K562 (cell line): ENCODE results near the gene PCOLCE2. TPM values are rescaled to one million over a fixed set of nuclear protein-coding genes. Genes with fewer than 3 reads are reported as not detected.

ENCODE experiments used
- BRCA1 ChIP-seq, 2 experiments: fragments of 450-650 bp in 1 of 2; sonication (generic) in 1 of 2; formaldehyde crosslinking in 1 of 2; IDR thresholded peaks; 2 replicates each; pipeline versions ENCODE4 v1.5.0 to v1.6.1; 2017 to 2020; ENCODE audit warnings: mild to moderate bottlenecking in 1 of 2, missing genetic modification reagents in 1 of 2
- CEBPB ChIP-seq: fragments of 450-650 bp; IDR thresholded peaks from 2 replicates; pipeline ENCODE4 v1.6.1; 2016; ENCODE audit warnings: missing genetic modification characterization, missing compliant biosample characterization
- CGGBP1 ChIP-seq: fragments of 250-450 bp; sonication (Bioruptor Pico); IDR thresholded peaks from 2 replicates; pipeline ENCODE4 v1.9.0; 2021; ENCODE audit warnings: mild to moderate bottlenecking
- DIDO1 ChIP-seq: fragments of 450-650 bp; IDR thresholded peaks from 2 replicates; pipeline ENCODE4 v1.6.1; 2016; ENCODE audit warnings: low read depth, missing biosample characterization, missing genetic modification characterization
- GTF2E2 ChIP-seq: fragments of 200-800 bp; sonication (Bioruptor generic); IDR thresholded peaks from 2 replicates; pipeline ENCODE4 v1.6.1; 2016; ENCODE audit warnings: missing genetic modification characterization, missing compliant biosample characterization
- MTA3 ChIP-seq: fragments of 450-650 bp; formaldehyde crosslinking; IDR thresholded peaks from 2 replicates; pipeline ENCODE4 v1.6.1; 2017; ENCODE audit warnings: mild to moderate bottlenecking, borderline replicate concordance
- NR1H2 ChIP-seq: sonication (generic); formaldehyde crosslinking; IDR thresholded peaks from 2 replicates; pipeline ENCODE4 v1.4.0; 2020; ENCODE audit warnings: mild to moderate bottlenecking, missing genetic modification reagents
- POLR2G ChIP-seq: fragments of 200-400 bp; formaldehyde crosslinking; IDR thresholded peaks from 2 replicates; pipeline ENCODE4 v1.6.1; 2017; ENCODE audit warnings: low read depth, mild to moderate bottlenecking, antibody characterized with exemption, low read length, moderate library complexity
- POLR3G ChIP-seq: IDR thresholded peaks from 2 replicates; pipeline ENCODE4 v1.6.1; 2011; ENCODE audit not compliant: insufficient read length, insufficient replicate concordance; ENCODE audit errors: extremely low read depth
- PRDM10 ChIP-seq: fragments of 450-650 bp; IDR thresholded peaks from 2 replicates; pipeline ENCODE4 v1.6.1; 2018; ENCODE audit not compliant: partially characterized antibody
- SIRT6 ChIP-seq: IDR thresholded peaks from one replicate; pipeline ENCODE4 v1.6.1; 2012; ENCODE audit warnings: low read depth, mild to moderate bottlenecking, control low read depth, inconsistent platforms, low read length, moderate library complexity
- STAT5A ChIP-seq: IDR thresholded peaks from 2 replicates; pipeline ENCODE4 v1.6.1; 2012; ENCODE audit warnings: low read length, inconsistent platforms, borderline replicate concordance
- TAL1 ChIP-seq: fragments of 450-650 bp; IDR thresholded peaks from 2 replicates; pipeline ENCODE4 v1.6.1; 2016; ENCODE audit warnings: mild to moderate bottlenecking
- U2AF2 ChIP-seq: fragments of 200-400 bp; formaldehyde crosslinking; optimal IDR thresholded peaks from 2 replicates; pipeline ENCODE3; 2017; ENCODE audit warnings: low read depth, mild to moderate bottlenecking, low read length
- ZBTB26 ChIP-seq: fragments of 450-650 bp; formaldehyde crosslinking; IDR thresholded peaks from 2 replicates; pipeline ENCODE4 v1.4.0; 2022; ENCODE audit warnings: missing genetic modification characterization
- ZFPM2 ChIP-seq: fragments of 250-450 bp; sonication (Bioruptor Pico); IDR thresholded peaks from 2 replicates; pipeline ENCODE4 v1.5.1; 2022; ENCODE audit warnings: mild to moderate bottlenecking
- ZNF224 ChIP-seq: sonication (generic); formaldehyde crosslinking; IDR thresholded peaks from 2 replicates; pipeline ENCODE4 v1.8.0; 2022; ENCODE audit warnings: mild to moderate bottlenecking, missing genetic modification reagents
- ZNF707 ChIP-seq: fragments of 250-450 bp; sonication (Bioruptor Pico); conservative IDR thresholded peaks from 2 replicates; pipeline ENCODE4 v1.8.0; 2022; ENCODE audit warnings: inconsistent platforms, mild to moderate bottlenecking, moderate library complexity
- ZNF766 ChIP-seq: fragments of 200-800 bp; sonication (Bioruptor generic); conservative IDR thresholded peaks from 2 replicates; pipeline ENCODE4 v1.6.1; 2016; ENCODE audit warnings: missing genetic modification characterization, missing compliant biosample characterization
- polyA plus RNA-seq, 8 experiments: library from polyadenylated mRNA; depleted of rRNA in 4 of 8; stranded (reverse) in 5 of 8; unstranded in 3 of 8; fragments of >200 nt; fragmentation: Nextera tagmentation in 2 of 8; fragmentation: Illumina TruSeq in 1 of 8; extraction: Ambion mirVana in 2 of 8; extraction: Trizol in 1 of 8; gene quantifications; 2 replicates each; pipeline versions ENCODE4 v1.2.1 to v1.2.3, GENCODE V29; 2011 to 2014; ENCODE audit warnings: inconsistent platforms in 1 of 8, missing spikeins in 1 of 8
- total RNA-seq, 7 experiments: library from RNA; depleted of rRNA in 6 of 7; stranded (reverse); fragments of >200 nt in 6 of 7; fragmentation: Illumina TruSeq in 2 of 7; extraction: Trizol in 2 of 7; gene quantifications; 2 replicates each; pipeline versions ENCODE4 v1.2.1 to v1.2.3, GENCODE V29; 2011 to 2021; ENCODE audit warnings: low replicate concordance in 1 of 7
- TF ChIP-seq, protein P1 (sequence below), 2 experiments: fragments of 450-650 bp; IDR thresholded peaks; 2 replicates each; pipeline ENCODE4 v1.6.1; 2016
- TF ChIP-seq, protein P2 (sequence below): IDR thresholded peaks from 2 replicates; pipeline ENCODE4 v1.6.1; 2016; ENCODE audit warnings: missing genetic modification characterization, missing compliant biosample characterization

PCOLCE2 gene
- total and polyA plus RNA-seq, 9 of the 15 experiments (the other 6 are each of a cell fraction or from before 2014, with no cell fraction given): 0.18 to 1.2 (median 0.65) TPM

DNA sequence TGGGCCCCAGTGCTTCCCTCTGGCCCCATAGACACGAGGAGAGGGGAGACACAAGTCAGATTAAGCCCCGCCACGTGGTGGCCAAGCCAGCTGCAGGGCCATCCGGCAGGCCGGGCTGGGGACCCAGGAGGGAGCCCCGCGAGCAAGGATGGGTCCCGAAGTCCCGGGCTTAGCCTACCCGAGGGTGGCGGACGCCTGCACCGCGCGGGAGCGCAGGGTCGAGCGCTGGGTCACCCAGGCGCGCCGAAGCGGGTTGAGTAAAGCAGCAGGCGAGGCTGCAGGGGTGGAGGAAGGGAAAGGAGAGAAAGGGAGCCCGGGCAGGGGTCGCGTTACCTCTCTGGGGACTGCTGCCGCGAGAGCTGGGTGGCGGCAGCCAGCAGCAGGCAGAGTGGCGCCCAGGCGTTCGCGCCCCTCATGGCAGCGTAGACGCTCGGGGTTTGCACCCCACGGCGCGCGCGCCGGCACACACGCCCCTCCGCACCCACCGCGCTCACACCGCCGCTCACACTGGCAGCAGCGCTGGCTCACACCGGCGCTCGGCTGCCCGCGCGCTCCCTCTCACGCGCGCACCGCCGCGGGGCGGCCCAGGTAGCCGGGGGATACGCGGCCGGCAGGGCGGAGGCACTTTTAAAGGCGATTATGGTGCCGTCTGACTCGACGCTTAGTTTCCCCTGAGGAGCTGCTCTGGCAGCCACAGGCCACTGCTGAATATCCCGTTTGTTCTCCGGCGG lies at the start of gene PCOLCE2 (continued):
- TF ChIP-seq BRCA1 (IDR thresholded peaks at IDR 0.05): no peak
- TF ChIP-seq BRCA1 (CRISPR knock-in tag; IDR thresholded peaks at IDR 0.05): no peak
- TF ChIP-seq ZNF224 (CRISPR knock-in tag): no peak
- TF ChIP-seq ZFPM2: no peak
- no peak for TF ChIP-seq ZNF707 (CRISPR knock-in tag)
- TF ChIP-seq CGGBP1: no peak
- TF ChIP-seq POLR2G: peak; percentile 61
- TF ChIP-seq SIRT6: no peak
- peak; percentile 60 for TF ChIP-seq PRDM10
- TF ChIP-seq DIDO1 (tag): no peak
- TF ChIP-seq POLR3G: no peak
- no peak for TF ChIP-seq TAL1
- TF ChIP-seq, protein P1, sequence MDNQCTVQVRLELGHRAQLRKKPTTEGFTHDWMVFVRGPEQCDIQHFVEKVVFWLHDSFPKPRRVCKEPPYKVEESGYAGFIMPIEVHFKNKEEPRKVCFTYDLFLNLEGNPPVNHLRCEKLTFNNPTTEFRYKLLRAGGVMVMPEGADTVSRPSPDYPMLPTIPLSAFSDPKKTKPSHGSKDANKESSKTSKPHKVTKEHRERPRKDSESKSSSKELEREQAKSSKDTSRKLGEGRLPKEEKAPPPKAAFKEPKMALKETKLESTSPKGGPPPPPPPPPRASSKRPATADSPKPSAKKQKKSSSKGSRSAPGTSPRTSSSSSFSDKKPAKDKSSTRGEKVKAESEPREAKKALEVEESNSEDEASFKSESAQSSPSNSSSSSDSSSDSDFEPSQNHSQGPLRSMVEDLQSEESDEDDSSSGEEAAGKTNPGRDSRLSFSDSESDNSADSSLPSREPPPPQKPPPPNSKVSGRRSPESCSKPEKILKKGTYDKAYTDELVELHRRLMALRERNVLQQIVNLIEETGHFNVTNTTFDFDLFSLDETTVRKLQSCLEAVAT (IDR thresholded peaks at IDR 0.05): no peak
- no peak for TF ChIP-seq ZNF766 (CRISPR knock-in tag)
- TF ChIP-seq GTF2E2 (tag): no peak
- no peak for TF ChIP-seq CEBPB
- TF ChIP-seq MTA3: no peak
- no peak for TF ChIP-seq STAT5A
- no peak for TF ChIP-seq NR1H2 (CRISPR knock-in tag)
- no peak for TF ChIP-seq ZBTB26
- TF ChIP-seq, protein P2, sequence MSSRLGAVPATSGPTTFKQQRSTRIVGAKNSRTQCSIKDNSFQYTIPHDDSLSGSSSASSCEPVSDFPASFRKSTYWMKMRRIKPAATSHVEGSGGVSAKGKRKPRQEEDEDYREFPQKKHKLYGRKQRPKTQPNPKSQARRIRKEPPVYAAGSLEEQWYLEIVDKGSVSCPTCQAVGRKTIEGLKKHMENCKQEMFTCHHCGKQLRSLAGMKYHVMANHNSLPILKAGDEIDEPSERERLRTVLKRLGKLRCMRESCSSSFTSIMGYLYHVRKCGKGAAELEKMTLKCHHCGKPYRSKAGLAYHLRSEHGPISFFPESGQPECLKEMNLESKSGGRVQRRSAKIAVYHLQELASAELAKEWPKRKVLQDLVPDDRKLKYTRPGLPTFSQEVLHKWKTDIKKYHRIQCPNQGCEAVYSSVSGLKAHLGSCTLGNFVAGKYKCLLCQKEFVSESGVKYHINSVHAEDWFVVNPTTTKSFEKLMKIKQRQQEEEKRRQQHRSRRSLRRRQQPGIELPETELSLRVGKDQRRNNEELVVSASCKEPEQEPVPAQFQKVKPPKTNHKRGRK (tag): no peak
- TF ChIP-seq U2AF2: no peak
